ENCODE measurements around the gene IFI30.

DNA sequence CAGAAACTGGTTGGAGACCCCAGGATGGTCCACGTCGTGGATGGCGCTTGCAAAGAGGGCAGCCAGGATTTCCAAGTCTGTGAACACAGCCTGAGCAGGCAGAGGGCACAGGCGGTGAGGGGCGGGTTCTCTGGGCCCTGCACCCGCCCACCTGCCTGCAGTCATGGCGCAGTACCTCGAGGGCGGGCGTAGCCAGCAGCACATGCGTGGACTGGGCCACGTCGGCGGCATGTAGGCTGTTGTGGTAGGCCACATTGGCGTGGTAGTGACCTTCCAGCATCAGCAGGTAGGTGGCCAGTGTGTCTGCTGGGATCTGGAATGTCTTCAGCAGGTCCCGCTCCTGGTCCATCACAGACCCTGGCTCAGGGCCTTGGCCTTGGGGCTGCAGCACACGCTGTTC lies 44.5 kb downstream of the IFI30 start:
- TF ChIP-seq GATA3 (IDR thresholded peaks at IDR 0.05; ENCODE audit: low read depth, low read length) (no peak), GATA2 (IDR thresholded peaks at IDR 0.05; ENCODE audit: low read depth, low read length) (no peak)

All from SH-SY5Y (cell line).